ENCODE results near the gene RNF17.
A peak's percentile ranks its signal among the peaks of the same experiment; 100 is the strongest.

The RNF17 gene

DNA sequence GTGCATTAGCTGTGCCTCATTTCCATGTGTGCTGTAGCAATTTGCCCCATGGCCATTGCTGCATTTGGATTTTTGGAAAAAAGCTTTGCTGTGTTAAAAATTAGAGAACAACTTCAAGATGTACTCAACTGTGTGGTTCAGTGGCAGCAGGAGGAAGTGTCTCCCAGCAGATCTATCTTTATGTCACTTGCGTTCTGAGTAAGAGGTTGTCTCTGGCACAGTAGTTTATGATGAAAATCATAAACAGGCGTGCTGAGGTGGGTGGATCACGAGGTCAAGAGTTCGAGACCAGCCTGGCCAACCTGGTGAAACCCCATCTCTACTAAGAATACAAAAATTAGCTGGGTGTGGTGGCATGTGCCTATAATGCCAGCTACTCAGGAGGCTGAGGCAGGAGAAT lies 29.0 kb upstream of the RNF17 start:
- no peak overlapping the region for H3K4me3 ChIP-seq (replicated peaks; ENCODE audit: insufficient read depth, low read length)
- no peak for TF ChIP-seq GABPA (IDR thresholded peaks at IDR 0.05; ENCODE audit: low read depth)
- TF ChIP-seq SPI1 (IDR thresholded peaks at IDR 0.05; ENCODE audit: borderline replicate concordance, low read depth) = 0 out of 2 replicates have a peak, but pooled peaks have one; percentile 19
- TF ChIP-seq POLR2AphosphoS5 (IDR thresholded peaks at IDR 0.05; ENCODE audit: low read depth) = no peak
- DNase-seq (ENCODE audit: low read depth in 1 of 2, low spot score in 1 of 2) = no peak

DNA sequence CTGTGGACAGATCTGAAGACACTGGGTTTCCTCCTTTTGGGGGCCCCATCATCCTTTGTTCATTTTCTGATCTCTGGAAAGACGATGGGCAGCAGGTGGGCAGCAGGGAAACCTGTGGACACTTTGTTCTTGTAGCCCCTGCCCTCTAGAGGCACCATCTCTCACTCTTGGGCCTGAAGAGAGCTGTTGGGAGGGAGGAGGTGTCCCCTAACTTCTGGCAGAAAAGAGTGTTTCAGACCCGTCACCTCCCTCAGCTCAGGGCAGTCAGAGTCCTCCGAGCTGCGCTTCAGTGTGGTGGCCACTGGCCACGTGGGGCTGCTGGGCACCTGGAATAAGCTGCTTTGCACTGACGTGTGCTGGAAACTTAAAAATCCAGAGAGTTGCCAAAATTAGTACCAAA lies 26.9 kb upstream of the RNF17 start:
- DNase-seq (ENCODE audit: low read depth in 1 of 2, low spot score in 1 of 2) = no peak
- TF ChIP-seq, protein P1, sequence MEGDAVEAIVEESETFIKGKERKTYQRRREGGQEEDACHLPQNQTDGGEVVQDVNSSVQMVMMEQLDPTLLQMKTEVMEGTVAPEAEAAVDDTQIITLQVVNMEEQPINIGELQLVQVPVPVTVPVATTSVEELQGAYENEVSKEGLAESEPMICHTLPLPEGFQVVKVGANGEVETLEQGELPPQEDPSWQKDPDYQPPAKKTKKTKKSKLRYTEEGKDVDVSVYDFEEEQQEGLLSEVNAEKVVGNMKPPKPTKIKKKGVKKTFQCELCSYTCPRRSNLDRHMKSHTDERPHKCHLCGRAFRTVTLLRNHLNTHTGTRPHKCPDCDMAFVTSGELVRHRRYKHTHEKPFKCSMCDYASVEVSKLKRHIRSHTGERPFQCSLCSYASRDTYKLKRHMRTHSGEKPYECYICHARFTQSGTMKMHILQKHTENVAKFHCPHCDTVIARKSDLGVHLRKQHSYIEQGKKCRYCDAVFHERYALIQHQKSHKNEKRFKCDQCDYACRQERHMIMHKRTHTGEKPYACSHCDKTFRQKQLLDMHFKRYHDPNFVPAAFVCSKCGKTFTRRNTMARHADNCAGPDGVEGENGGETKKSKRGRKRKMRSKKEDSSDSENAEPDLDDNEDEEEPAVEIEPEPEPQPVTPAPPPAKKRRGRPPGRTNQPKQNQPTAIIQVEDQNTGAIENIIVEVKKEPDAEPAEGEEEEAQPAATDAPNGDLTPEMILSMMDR (IDR thresholded peaks at IDR 0.05; ENCODE audit: insufficient read depth, low read length) = no peak
- TF ChIP-seq POLR2AphosphoS5 (IDR thresholded peaks at IDR 0.05; ENCODE audit: low read depth) = no peak
- TF ChIP-seq SPI1 (IDR thresholded peaks at IDR 0.05; ENCODE audit: borderline replicate concordance, low read depth) = no peak
- TF ChIP-seq, protein P2, sequence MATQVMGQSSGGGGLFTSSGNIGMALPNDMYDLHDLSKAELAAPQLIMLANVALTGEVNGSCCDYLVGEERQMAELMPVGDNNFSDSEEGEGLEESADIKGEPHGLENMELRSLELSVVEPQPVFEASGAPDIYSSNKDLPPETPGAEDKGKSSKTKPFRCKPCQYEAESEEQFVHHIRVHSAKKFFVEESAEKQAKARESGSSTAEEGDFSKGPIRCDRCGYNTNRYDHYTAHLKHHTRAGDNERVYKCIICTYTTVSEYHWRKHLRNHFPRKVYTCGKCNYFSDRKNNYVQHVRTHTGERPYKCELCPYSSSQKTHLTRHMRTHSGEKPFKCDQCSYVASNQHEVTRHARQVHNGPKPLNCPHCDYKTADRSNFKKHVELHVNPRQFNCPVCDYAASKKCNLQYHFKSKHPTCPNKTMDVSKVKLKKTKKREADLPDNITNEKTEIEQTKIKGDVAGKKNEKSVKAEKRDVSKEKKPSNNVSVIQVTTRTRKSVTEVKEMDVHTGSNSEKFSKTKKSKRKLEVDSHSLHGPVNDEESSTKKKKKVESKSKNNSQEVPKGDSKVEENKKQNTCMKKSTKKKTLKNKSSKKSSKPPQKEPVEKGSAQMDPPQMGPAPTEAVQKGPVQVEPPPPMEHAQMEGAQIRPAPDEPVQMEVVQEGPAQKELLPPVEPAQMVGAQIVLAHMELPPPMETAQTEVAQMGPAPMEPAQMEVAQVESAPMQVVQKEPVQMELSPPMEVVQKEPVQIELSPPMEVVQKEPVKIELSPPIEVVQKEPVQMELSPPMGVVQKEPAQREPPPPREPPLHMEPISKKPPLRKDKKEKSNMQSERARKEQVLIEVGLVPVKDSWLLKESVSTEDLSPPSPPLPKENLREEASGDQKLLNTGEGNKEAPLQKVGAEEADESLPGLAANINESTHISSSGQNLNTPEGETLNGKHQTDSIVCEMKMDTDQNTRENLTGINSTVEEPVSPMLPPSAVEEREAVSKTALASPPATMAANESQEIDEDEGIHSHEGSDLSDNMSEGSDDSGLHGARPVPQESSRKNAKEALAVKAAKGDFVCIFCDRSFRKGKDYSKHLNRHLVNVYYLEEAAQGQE (IDR thresholded peaks at IDR 0.05; ENCODE audit: insufficient replicate concordance, low read depth) = no peak
- TF ChIP-seq GABPA (IDR thresholded peaks at IDR 0.05; ENCODE audit: low read depth) = no peak
- H3K27me3 ChIP-seq (ENCODE audit: insufficient read depth, poor library complexity, severe bottlenecking) = no peaks in the 10 kb centered on the region

More for the DNA sequence above, 29.0 kb upstream of the RNF17 start:
- Histone ChIP-seq H3K27ac (replicated peaks) (no peak overlapping the region), H3K27me3 (ENCODE audit: insufficient read depth, poor library complexity, severe bottlenecking) (no peaks in the 10 kb centered on the region)

DNA sequence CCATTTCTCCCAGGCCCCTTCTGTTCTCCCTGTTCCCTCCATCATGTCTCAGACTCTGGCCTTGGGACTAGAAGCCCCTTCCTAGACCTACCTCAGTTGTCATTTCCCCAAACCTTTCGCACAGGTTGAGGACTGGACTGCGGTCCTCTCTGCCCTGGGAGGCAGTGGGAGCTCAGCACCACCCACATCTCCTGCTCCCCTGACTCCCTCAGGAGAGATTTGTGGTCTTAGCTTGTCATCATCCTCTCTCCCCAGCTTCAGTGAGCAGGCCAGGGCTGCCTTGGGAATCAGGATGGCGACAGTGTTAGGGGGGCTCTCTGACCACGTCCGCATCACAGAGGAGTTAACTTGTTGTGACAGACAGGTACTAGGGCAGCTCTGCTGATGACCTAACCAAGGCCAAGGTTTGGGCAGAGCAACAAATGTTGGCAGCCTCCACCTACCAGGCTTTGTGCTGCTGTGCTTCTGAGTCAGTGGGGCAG lies 25.6 kb upstream of the RNF17 start:
- no peak for DNase-seq (ENCODE audit: low read depth in 1 of 2, low spot score in 1 of 2)
- no peaks in the 10 kb centered on the region for H3K27me3 ChIP-seq (ENCODE audit: insufficient read depth, poor library complexity, severe bottlenecking)
- no peak overlapping the region for H3K27ac ChIP-seq (replicated peaks)
- H3K4me3 ChIP-seq (replicated peaks; ENCODE audit: insufficient read depth, low read length) = no peak overlapping the region
- TF ChIP-seq, protein P2 (IDR thresholded peaks at IDR 0.05; ENCODE audit: insufficient replicate concordance, low read depth) = no peak
- TF ChIP-seq SPI1 (IDR thresholded peaks at IDR 0.05; ENCODE audit: borderline replicate concordance, low read depth) = no peak

More for the DNA sequence above, 26.9 kb upstream of the RNF17 start:
- no peak overlapping the region for H3K4me3 ChIP-seq (replicated peaks; ENCODE audit: insufficient read depth, low read length)
- no peak overlapping the region for H3K27ac ChIP-seq (replicated peaks)

DNA sequence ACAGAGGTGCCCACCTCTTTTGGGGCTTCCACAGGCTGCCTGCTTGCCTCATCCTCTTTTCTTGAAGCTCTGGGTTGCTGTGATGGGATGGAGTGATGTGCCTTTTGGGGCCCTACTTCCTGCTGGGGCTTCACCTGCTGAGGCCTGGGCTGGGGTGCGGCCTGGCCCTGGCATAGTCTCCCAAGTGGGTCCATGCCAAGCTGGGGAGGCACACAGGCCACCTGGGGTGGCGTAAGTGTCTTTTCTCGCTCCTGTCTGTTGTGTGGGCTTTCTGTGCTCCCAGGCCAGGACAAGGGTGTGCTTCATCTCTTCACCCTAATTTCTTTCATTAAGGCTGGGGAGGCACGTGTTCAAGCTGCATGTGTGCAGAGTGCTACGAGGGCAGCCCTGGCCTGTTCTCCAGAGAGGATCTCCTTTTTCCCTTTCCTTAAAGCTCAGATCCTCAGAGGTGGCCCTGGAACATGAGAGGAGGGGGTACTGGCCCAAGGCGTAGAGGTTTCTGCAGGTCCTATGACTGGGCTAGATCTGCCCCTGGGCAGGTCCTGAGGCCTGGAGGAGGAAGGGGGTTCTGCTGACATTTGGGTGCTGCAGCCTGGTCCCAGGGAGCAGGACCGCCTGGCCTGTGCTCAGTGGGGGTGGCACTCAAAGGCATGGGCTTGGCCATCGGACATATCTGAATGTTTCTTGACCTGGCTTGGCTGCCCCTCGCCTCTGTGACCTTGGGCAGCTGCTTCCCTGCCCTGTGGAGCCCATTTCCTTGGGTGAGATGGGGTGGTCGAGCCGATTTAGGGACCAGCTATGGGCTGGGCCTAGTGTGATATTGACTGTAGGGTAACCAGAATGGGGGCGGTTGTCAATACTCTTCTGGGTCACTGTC lies 23.7 kb upstream of the RNF17 start:
- TF ChIP-seq SPI1 (IDR thresholded peaks at IDR 0.05; ENCODE audit: borderline replicate concordance, low read depth) = no peak
- TF ChIP-seq POLR2AphosphoS5 (IDR thresholded peaks at IDR 0.05; ENCODE audit: low read depth) = no peak
- TF ChIP-seq, protein P1 (IDR thresholded peaks at IDR 0.05; ENCODE audit: insufficient read depth, low read length) = no peak
- TF ChIP-seq GABPA (IDR thresholded peaks at IDR 0.05; ENCODE audit: low read depth) = no peak
- TF ChIP-seq, protein P2 (IDR thresholded peaks at IDR 0.05; ENCODE audit: insufficient replicate concordance, low read depth) = no peak
- no peak overlapping the region for H3K4me3 ChIP-seq (replicated peaks; ENCODE audit: insufficient read depth, low read length)
- no peak for DNase-seq (ENCODE audit: low read depth in 1 of 2, low spot score in 1 of 2)
- no peak overlapping the region for H3K27ac ChIP-seq (replicated peaks)
- H3K27me3 ChIP-seq (ENCODE audit: insufficient read depth, poor library complexity, severe bottlenecking) = peaks cover 13% of the 10 kb centered on the region

Data from HL-60 (cell line).